A673 (cell line): ENCODE data around the gene BMPR1A. TPM values are rescaled to one million over a fixed set of nuclear protein-coding genes. Genes with fewer than 3 reads are reported as not detected.

Experiments
- BruUV-seq: library from RNA; stranded (reverse); fragments of 400-500 nt; replicated peaks from 2 replicates; lab custom pipeline; 2021; lab: Mats Ljungman, UMichigan
- CTCF ChIA-PET: fragments of 300-600 bp; sonication (Branson Sonifier 250); formaldehyde crosslinking; loops from one replicate; lab custom pipeline; 2022; ENCODE audit warnings: antibody characterized with exemption; lab: Charles Lee
- POLR2A ChIA-PET: fragments of 300-600 bp; sonication (Branson Sonifier 250); formaldehyde crosslinking; loops from one replicate; lab custom pipeline; 2022; ENCODE audit warnings: antibody characterized with exemption; ENCODE audit not compliant: low non-redundant PET; lab: Charles Lee
- DNase-seq: peaks from one replicate; pipeline ENCODE4 v3.0.0-alpha.2; 2015; ENCODE audit warnings: low spot score
- H3K27ac ChIP-seq: fragments of 200-600 bp; sonication (generic); 2 replicates; pipeline ENCODE4 v1.5.1; 2016; ENCODE audit warnings: mixed run types, low read depth, mild to moderate bottlenecking, mixed read lengths, antibody characterized with exemption, low read length; ENCODE audit not compliant: poor library complexity, severe bottlenecking
- H3K27me3 ChIP-seq: fragments of 200-600 bp; sonication (generic); replicated peaks from 2 replicates; pipeline ENCODE4 v1.6.1; 2017; ENCODE audit warnings: mixed run types, low read depth, mild to moderate bottlenecking, mixed read lengths, antibody characterized with exemption, low read length; ENCODE audit not compliant: insufficient read depth, poor library complexity
- H3K36me3 ChIP-seq: fragments of 200-600 bp; sonication (generic); 2 replicates; pipeline ENCODE4 v1.6.1; 2016; ENCODE audit warnings: mixed run types, mild to moderate bottlenecking, mixed read lengths, antibody characterized with exemption, low read length; ENCODE audit not compliant: insufficient read depth, poor library complexity, severe bottlenecking
- H3K4me1 ChIP-seq: fragments of 200-600 bp; sonication (generic); 2 replicates; pipeline ENCODE4 v1.6.1; 2017; ENCODE audit warnings: mixed run types, mild to moderate bottlenecking, mixed read lengths, antibody characterized with exemption, low read length; ENCODE audit not compliant: insufficient read depth, poor library complexity, severe bottlenecking
- H3K4me3 ChIP-seq: fragments of 200-600 bp; sonication (generic); 2 replicates; pipeline ENCODE4 v1.5.1; 2016; ENCODE audit warnings: low read depth, mixed run types, mild to moderate bottlenecking, mixed read lengths, low read length; ENCODE audit not compliant: poor library complexity, severe bottlenecking
- H3K9me3 ChIP-seq: fragments of 200-600 bp; sonication (generic); 2 replicates; pipeline ENCODE4 v1.6.1; 2016; ENCODE audit warnings: mixed run types, low read depth, mild to moderate bottlenecking, mixed read lengths, antibody characterized with exemption, low read length; ENCODE audit not compliant: poor library complexity, severe bottlenecking
- CTCF ChIP-seq: fragments of 300-800, 200-600 bp; sonication (generic); conservative IDR thresholded peaks from 2 replicates; pipeline ENCODE4 v1.5.1; 2017; ENCODE audit warnings: low read depth, mild to moderate bottlenecking, antibody characterized with exemption, low read length, moderate library complexity, mixed read lengths
- EZH2 ChIP-seq: fragments of 200-600 bp; sonication (generic); IDR thresholded peaks from 2 replicates; pipeline ENCODE4 v1.6.1; 2017; ENCODE audit warnings: borderline replicate concordance, low read depth, mild to moderate bottlenecking, mixed read lengths, antibody characterized with exemption, low read length; ENCODE audit not compliant: poor library complexity, severe bottlenecking
- intact Hi-C: fragments of 100-400 bp; cut with micrococcal nuclease; formaldehyde crosslinking; loops from one replicate; pipeline ENCODE4 v1.10.0; 2022; ENCODE audit not compliant: unreplicated experiment
- total RNA-seq: library from RNA; stranded (reverse); gene quantifications from 2 replicates; pipeline ENCODE4 v1.2.3, GENCODE V29; 2021

BMPR1A gene
- total RNA-seq, 1 experiment from 2014 or later, result 136 TPM

GRCh38 chr10:86798025-86798424 is 41.6 kb downstream of the BMPR1A start:
- H3K27me3 ChIP-seq, result no peaks in the 10 kb centered on the region
- TF ChIP-seq EZH2, result no peak
- TF ChIP-seq CTCF, result no peak
- H3K4me1 ChIP-seq, result peaks cover 87% of the 10 kb centered on the region
- H3K36me3 ChIP-seq, result no peaks in the 10 kb centered on the region
- H3K4me3 ChIP-seq, result peak overlapping the region; percentile 23
- ChIA-PET CTCF (no interaction called here), POLR2A (no interaction called here)
- no peaks in the 10 kb centered on the region for H3K9me3 ChIP-seq
- H3K27ac ChIP-seq, result peak overlapping the region; percentile 77
- intact Hi-C loops, result loop anchor here (2.0 to 5.0 kb wide), 2 partner anchors 41 to 86 kb away; partner anchors contain the start of gene BMPR1A
- peak; percentile 39 for DNase-seq
- BruUV-seq, result no TSS peak

GRCh38 chr10:86798611-86799010 is 42.2 kb downstream of the BMPR1A start:
- intact Hi-C loops, result loop anchor here (1.0 to 5.0 kb wide), 3 partner anchors 42 to 86 kb away; partner anchors contain the start of gene BMPR1A
- POLR2A ChIA-PET, result no interaction called here
- Histone ChIP-seq H3K27ac (peak overlapping the region; percentile 77), H3K4me3 (peak overlapping the region; percentile 23), H3K9me3 (no peaks in the 10 kb centered on the region), H3K27me3 (no peaks in the 10 kb centered on the region), H3K36me3 (no peaks in the 10 kb centered on the region), H3K4me1 (peaks cover 91% of the 10 kb centered on the region)
- TF ChIP-seq CTCF (no peak), EZH2 (no peak)
- BruUV-seq, result TSS peak; percentile 88
- CTCF ChIA-PET, result no interaction called here
- peak; percentile 70 for DNase-seq

- no peak for TF ChIP-seq CTCF
- no peak for TF ChIP-seq EZH2
- POLR2A ChIA-PET, result interaction anchor here (0.5 kb wide), 1 partner anchor 87 kb away, joined by 4 read pairs; no protein-coding TSS in a partner anchor
- intact Hi-C loops, result loop anchor here (1.0 to 5.0 kb wide), 3 partner anchors 43 to 87 kb away; partner anchors contain the start of gene BMPR1A
- H3K4me1 ChIP-seq, result peaks cover 91% of the 10 kb centered on the region
- CTCF ChIA-PET, result no interaction called here
- no peaks in the 10 kb centered on the region for H3K9me3 ChIP-seq
- H3K27ac ChIP-seq, result peak overlapping the region; percentile 77
- no peaks in the 10 kb centered on the region for H3K36me3 ChIP-seq
- peak overlapping the region; percentile 23 for H3K4me3 ChIP-seq
- DNase-seq, result peak; percentile 73
- BruUV-seq, result no TSS peak
- H3K27me3 ChIP-seq, result no peaks in the 10 kb centered on the region
Observed at GRCh38 chr10:86799188-86799845, 42.9 kb downstream of the BMPR1A start.
